ENCODE measurements around the gene FBXL13.
"Not testable (repeated sequence)": the region's sequence is repeated elsewhere in the genome, so short reads cannot be mapped to it uniquely, and the experiment has no call there.

FBXL13 gene

DNA sequence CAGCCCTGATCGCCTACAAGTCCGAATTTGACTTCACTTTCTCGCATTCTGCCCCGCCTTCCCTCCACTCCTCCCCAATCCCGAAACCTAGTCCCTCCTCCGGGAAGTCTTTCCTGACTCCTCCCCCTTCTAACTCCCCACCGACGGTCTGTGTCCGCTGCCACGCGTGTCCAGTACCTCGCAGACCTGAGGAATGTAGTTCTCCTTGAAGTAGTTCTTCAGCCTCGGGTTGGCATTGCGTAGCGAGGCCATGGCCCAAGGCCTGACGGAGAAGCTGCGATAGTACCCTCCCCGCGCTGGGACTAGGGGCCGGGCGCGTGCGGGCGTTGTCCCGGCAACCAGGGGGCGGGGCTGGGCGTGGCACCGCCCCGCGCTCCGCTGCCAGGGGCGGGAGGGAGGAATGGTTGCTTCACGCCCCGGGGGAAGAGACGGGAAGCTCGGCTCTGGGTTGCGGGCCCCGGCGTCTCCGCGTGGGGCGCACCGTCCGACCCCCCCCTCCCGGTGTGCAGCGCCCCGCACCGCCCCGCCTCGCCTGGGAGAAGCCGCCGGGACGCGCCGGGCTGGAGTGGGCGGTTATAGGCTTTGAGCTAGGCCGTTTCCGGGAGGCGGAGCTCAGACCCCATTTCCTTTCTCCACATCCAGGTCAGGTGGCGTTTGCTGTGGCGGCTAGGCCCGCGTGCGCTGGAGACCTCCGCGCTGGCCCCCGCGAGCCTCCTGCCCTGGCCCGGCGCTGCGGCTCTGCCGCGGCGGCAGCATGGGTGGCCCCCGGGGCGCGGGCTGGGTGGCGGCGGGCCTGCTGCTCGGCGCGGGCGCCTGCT lies at the start of gene FBXL13, which contains the start of gene ARMC10:
Gene FBXL13 (minus strand): TSS at position 278 of the 818 bp plus-strand sequence.
Gene ARMC10 (plus strand): TSS at position 622 of the 818 bp plus-strand sequence. CDS start 133 bp downstream, at position 755.
- DNase-seq = peak; percentile 91

DNA sequence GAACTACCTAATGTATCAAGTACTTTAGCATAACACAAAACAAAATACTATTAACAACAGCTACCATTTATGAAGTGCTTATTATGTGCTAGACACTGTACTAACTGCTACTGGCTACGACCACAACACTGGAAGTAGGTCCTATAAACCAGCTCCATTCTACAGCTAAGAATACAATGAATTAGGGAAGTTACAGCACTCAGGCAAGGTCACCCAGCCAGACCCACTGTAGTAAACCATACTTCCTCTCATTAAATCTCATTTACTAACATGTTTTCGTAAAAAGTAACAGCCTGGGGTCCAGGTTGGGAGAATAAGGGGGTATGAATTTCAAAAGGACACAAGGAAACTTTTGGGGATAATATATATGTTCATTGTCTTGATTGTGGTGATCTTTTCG lies 48.9 kb upstream of the FBXL13 start:
- DNase-seq = no peak

DNA sequence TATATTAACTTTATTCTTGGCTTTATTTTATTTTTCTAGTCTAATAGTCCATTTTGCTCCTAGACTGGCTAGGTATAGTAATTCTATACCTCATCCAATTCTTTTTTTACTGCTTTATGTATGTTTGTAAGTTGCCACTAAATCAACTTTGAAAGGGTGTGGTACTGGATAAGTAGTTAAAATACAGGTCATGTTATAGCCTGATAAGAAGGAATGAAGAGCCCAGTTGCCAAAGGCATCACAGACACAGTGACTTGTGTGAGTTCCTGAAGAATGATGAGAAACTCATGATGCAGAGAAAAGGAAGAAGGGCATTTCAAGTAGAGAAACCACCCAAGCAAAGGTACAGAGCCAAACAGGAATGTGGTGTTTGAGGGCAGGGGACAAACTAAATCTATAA lies 47.0 kb upstream of the FBXL13 start:
- DNase-seq = no peak

DNA sequence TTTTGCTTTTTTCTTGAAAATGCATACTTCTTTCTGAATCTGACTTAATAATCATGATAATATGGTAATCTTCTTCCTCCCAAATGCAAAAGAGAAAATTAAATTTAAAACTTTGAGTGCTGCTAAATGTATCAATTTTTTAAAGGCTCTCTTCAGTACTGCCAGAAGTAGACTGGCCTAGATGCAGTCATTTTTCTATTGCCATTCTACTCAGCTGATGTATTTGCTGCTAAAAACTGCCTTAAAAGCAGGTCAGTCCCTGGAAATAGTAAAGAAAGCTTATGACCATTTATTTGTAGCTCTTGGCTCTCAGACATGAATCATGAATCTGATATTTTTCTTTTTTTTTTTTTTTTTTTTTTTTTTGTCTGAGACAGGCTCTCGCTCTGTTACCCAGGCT lies 45.8 kb upstream of the FBXL13 start:
- DNase-seq = no peak

DNA sequence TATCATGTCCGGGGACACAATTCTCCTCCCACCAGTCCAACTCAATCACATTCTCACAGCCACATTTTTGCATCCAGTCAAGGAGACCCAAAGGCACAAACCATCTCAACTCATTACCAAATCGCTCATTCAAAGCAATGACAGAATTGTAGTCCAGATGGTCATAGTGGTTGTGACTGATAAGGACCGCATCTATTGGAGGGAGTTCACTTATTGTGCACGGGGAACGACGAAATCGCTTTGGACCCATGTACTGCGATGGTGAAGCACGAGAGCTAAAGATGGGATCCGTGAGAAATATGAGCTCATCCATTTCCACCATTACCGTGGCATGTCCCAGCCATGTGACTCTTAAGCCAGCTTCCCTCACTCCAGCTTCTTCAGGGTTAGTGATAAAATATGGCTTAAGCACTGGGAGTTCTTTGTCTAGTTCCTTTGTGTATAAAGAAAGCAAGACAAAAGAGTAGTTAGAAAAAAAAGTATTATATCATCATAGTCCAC lies 45.2 kb upstream of the FBXL13 start:
- DNase-seq = no peak

DNA sequence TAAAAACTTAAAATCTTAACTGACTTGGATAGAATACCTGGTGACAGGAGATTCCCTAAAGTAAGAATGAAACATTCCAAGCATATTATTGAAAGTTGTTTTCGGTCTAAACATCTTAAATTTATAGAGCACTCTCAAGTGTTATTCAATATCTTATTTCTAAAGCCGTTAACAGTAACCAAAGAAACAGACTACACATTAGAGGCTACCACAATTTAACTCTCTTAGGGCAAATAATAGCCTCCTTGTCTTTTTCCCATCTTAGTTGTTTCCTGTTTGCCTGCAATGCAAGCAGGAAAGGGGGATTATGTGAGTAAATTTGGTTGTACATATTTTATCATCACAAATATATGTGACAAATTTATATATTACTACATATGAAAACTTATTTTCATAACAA lies 42.9 kb upstream of the FBXL13 start:
- no peak for DNase-seq

DNA sequence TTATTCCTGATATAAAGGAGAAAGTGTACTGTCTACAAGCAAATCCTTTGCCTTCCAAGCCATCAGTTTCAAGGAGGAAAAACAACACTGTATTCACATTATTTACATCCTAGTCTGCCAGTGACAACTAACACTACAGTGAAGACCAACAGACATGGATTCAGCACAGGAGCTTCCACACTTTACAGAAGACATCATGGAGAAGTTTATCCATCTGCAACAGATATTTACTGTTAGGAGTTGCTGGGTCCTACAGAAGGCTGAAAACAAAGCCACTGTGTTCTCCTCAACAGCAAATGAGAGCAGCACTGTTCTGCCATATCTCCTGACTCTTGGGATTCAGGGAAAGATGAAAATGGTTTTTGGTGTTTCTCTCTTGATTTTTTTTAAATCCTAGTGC lies 42.4 kb upstream of the FBXL13 start:
- no peak for DNase-seq

DNA sequence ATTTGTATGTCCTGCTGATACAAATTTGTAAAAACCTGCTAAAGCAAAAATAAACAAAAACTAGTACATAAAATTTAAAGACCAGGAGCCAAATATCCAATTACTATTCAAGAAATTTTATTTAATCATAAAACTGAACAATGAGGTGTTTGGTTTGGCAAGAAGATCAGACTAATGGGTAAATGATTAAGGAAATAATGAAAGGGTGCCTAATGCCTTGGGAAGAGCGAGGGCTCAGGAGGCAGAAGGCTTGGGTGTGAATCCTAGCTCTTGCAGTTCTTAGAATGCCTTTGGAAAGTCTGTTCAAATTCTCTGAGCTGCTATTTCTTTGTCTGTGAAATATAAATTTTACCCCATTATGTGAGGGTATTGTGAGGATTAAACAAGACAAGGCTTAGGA lies 41.9 kb upstream of the FBXL13 start:
- no peak for DNase-seq

DNA sequence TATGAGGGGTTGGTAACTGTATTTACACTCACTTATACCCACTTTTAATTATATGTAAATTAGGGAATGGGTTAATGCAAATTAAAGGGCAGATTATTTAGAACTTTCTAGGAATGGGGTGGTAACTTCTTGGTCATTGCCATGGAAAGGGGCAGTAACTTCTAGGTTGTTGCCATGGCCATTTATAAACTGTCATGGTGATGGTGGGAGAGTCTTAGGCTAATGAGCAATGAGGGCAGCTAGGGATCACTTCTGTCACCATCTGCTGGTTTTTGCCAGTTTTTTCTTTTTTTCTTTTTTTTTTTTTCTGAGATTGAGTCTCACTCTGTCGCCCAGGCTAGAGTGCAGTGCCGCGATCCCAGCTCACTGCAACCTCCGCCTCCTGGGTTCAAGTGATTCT lies 41.2 kb upstream of the FBXL13 start:
- DNase-seq = no peak

DNA sequence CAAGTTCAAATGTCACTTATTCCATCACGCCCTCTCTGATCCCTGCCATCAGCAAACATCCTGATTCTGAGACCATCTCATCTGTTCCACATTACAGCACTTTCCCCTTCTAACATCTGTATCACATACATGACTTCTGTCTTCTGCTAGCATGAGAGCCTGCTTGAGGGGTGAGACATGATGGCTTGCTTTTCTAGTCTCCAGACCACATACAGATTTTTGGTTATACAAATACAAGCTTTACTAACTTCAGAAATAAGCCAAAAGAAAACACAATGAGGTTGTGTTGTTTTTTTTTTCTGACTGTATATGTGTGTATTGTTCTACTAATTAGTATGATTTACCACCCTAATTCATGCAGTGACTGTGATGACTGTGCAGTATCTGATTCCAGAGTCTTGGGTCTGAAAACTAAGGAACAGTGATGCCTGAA lies 40.0 kb upstream of the FBXL13 start:
- DNase-seq = no peak

DNA sequence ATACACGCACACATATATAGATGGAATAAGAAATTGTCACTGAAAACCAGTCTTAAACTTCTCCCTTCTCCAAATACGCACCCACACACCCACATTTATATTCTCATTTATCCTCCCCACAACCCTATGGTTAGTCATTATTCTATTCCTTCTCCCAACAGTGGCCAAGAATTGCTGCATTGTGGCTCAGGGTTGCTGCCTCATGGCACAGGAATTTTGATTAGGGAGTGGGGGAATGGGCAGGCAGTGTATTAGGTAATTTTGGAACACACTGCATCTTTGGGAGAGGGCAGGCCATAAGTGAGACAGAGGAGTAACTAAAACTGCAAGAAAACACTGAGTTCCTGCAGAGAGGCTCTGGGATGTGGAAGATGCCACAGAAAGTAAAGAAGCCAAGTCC lies 38.6 kb upstream of the FBXL13 start:
- no peak for DNase-seq

DNA sequence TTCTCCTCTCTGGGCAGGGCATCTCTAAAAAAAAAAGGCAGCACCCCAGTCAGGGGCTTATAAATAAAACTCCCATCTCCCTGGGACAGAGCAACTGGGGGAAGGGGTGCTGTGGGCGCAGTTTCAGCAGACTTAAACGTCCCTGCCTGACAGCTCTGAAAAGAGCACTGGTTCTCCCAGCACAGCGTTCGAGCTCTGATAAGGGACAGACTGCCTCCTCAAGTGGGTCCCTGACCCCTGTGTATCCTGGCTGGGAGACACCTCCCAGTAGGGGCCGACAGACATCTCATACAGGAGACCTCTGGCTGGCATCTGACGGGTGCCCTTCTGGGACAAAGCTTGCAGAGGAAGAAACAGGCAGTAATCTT lies 32.1 kb upstream of the FBXL13 start:
- DNase-seq = not testable (repeated sequence)

DNA sequence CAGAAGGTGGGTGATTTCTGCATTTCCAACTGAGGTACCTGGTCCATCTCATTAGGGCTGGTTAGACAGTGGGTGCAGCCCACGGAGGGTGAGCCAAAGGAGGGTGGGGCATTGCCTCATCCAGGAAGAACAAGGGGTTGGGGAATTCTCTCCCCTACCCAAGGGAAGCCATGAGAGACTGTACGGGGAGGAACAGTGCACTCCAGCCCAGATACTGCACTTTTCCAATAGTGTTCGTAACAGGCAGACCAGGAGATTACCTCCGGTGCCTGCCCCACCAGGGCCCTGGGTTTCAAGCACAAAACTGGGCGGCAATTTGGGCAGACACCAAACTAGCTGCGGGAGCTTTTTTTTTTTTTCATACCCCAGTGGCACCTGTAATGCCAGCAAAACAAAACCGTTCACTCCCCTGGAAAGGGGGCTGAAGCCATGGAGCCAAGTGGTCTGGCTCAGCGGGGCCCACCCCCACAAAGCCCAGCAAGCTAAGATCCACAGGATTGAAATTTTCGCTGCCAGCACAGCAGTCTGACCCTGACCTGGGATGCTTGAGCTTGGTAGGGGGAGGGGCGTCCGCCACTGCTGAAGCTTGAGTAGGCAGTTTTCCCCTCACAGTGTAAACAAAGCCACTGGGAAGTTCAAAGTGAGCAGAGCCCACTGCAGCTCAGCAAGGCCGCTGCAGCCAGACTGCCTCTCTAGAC lies 31.6 kb upstream of the FBXL13 start:
- no peak for DNase-seq

DNA sequence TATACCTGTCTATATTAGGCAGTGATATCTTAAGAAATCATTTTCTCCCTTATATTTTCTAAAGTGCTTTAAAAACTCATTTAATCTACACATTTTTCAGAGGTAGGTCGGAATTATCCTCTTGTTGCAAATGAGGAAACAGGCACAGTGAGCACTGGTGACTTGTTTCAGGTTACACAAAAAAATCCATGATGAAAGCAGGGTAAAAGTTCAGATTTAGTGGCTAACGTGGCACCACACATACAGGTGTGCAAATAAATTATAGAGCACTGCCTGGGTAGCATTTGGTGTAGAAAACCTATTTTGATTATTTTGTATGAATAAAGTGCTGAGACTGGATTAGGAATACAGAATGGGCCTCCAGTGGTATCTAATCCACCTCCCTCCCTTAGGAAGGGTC lies 26.9 kb upstream of the FBXL13 start:
- no peak for DNase-seq

DNA sequence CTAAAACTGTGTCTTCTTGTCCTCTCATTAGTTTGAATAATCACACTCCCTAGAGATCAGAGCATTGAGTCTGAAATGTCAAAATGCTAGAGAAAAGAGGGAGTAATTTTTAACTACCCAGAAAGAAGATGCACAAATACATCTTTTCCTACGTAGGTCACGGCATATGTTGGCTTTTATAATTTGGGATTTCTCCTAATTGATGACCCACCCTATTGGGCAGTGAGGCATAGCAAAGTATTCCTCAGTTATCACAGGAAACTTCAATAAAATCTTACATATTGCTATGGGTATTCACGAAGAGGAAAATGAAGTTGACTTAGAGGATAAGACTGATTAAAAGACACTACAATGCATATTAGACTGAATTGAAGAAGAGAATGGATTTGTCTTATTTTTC lies 25.8 kb upstream of the FBXL13 start:
- DNase-seq = no peak

DNA sequence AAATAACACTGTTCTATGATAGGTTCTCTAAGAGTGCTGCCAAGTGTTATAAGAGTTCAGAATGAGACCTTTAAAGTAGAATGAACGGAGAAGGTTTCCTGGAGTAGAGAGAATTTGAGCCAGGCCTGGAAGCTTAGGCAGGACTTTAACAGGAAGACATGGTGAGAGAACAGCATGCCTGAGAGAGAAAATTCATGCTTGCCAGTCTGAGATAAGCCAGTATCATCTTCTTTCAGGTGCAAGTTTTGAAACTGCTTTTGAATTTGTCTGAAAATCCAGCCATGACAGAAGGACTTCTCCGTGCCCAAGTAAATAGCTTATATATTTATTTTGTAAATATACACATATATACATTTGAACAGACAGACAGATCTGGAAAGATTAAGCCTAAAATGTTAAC lies 22.4 kb upstream of the FBXL13 start:
- no peak for DNase-seq

DNA sequence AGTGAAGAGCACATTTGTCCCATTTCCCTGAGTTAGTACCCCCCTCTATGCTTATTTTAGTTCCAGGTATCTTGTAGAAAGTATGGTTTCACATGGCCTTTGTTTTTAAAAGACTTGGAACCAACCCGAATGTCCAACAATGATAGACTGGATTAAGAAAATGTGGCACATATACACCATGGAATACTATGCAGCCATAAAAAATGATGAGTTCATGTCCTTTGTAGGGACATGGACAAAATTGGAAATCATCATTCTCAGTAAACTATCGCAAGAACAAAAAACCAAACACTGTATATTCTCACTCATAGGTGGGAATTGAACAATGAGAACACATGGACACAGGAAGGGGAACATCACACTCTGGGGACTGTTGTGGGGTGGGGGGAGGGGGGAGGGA lies 21.0 kb upstream of the FBXL13 start:
- DNase-seq = not testable (repeated sequence)

DNA sequence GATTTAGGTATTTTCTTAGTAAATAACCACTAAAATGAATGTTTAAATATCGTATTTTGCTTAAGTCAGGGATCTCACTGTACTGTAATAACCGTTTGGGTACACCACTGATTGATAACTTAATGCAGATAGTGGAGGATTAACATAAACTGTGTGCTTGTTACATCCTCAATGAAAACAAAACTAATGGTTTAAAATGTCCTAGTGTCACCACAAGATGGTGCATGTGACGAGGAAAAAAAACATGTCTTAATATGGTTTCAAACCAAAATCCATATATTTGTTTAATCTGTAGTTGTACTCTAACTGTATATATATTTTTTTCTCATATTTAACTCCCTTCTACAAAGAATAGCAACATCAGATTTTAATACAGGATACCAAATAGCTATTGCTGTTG lies 19.5 kb upstream of the FBXL13 start:
- DNase-seq = no peak

DNA sequence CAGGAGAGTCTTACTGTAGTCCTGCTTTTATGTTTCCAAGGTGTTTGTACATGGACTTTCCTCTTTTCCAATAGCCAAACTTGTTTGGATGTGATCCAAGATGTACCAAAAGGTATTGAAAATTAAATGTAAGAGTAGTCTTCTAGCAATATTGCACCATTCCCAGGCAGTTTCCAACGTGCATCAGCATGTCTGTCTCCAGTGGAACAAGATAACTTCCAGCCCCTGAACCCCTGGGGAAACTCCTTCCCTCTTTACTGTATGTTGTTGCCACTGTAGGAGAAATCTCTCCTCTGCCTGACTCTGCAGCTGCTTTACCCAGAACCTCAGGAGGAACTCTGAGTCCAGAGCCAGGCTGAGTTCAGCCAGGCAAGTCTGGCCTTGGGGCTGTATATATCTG lies 18.8 kb upstream of the FBXL13 start:
- no peak for DNase-seq

DNA sequence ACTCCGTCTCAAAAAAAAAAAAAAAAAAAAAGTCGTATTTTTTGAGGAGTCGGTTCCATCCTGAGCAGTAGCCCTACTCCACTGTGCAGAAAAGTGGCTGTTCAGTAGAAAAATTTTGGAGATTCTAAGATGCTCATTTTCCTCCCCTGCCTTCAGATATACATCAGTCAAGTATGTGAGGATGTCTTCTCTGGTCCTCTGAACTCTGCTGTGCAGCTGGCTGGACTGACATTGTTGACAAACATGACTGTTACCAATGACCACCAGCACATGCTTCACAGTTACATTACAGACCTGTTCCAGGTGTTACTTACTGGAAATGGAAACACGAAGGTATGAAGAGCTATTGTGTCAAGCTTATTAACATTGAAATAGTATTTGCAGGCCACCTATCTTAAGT lies 17.7 kb upstream of the FBXL13 start:
- not testable (repeated sequence) for DNase-seq

DNA sequence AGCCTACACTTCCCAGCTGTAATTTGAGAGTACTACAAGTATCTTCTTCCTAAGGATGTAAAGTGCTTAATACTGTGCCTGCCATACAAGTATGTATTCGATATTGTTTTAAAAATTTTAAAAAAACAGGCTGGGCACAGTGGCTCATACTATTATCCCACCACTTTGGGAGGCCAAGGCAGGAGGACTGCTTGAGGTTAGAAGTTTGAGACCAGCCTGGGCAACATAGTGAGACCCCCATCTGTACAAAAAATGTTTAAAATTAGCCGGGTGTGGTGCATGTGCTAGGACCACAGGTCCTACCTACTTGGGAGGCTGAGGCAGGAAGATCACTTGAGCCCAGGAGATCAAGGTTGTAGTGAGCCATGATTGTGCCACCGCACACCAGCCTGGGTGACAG lies 8.6 kb upstream of the FBXL13 start:
- DNase-seq = no peak

DNA sequence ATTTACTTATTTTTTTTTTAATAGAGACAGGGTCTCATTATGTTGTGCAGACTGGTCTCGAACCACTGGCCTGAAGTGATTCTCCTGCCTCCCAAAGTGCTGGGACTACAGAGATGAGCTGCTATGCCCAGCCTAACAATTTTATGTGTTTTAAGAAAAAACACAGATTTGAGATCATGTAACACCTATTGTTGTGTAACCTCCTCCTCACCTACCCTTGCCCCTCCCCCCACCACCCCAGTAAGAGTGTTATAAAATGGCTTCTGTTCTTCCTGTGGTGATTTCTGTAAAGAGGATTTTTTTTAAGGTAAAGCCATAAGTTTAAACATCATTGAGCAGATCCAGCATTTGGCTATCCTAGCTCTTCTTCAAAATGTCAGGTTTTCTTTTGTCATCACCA lies 7.9 kb upstream of the FBXL13 start:
- DNase-seq = no peak

DNA sequence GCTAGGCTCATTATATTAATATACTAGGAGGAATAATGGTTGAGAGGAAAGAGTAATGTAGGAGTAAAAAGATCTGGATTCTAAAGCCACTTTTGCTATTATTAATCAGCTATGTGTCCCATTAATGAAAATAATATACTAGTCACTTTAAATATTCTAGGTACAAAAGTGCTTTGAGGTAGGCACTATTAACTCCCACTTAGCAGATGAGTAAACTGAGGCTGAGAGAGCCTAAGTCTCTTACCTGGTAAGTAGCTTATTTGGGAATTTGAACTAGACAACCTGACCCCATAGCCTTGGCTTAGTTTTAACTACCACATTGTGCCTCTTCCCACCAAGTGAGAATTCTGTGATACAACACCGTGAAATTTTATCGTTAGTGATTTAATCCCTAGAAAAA lies 6.3 kb upstream of the FBXL13 start:
- no peak for DNase-seq

DNA sequence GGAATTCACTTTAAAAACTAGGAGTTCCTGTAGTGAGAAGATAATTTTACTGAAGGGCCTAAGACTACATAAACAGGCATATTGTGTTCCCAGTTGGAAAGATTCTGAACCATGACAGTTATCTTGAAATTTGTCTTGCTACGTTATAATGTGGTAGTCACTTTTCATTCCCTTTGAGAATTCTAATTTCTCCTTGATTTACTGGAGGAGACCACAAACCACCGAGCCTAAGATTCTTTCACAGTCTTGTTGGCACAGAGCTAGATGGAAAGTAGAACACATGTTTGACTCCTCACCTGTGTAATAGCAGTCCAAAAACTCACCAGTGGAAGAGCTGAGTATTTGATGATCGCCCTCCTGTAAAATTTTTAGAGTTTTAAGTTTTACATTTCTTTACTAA lies 5.2 kb upstream of the FBXL13 start:
- DNase-seq = no peak

All from activated CD8-positive, alpha-beta memory T cell treated with anti-CD3 and anti-CD28 coated beads, Interleukin-2, amount 50 U/mL, for 4 hours (primary cell).